ENCODE results near the gene C2CD2L.

DNA sequence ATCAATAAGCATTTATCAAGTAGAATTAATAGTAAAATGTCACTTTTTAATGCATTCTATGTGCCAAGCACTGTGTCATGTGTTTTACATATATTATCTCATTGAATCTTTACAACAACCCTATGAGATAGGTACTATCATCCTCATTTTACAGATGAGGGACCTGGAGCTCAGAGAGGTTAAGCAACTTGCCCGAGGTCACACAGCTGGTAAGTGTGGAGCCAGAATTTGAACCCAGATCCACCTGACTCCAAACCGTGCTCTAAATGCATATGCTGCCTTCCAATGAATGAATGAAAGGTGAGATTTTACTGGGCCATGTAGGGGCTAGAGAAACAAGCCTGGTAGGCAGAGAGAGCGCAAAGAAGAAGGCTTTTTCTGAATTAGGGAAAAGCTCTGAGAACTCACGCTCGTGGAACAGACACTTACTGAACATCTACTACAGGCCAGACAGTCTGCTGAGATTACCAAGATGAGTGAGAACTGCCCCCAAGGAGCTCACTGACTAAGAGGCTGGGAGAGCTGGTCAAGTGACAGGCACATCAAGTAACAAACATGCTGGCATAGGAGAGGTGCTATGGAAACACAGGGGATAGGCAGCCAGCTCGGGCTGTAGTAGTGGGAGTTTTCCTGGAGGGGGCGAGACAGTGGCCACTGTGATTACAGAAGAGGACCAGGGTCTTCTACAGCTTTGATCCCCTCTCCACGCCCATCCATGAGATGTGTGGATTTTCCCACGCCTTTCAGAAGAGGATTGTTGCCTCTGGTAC, 46.1 kb downstream of the C2CD2L start:
- TF ChIP-seq, protein P1, sequence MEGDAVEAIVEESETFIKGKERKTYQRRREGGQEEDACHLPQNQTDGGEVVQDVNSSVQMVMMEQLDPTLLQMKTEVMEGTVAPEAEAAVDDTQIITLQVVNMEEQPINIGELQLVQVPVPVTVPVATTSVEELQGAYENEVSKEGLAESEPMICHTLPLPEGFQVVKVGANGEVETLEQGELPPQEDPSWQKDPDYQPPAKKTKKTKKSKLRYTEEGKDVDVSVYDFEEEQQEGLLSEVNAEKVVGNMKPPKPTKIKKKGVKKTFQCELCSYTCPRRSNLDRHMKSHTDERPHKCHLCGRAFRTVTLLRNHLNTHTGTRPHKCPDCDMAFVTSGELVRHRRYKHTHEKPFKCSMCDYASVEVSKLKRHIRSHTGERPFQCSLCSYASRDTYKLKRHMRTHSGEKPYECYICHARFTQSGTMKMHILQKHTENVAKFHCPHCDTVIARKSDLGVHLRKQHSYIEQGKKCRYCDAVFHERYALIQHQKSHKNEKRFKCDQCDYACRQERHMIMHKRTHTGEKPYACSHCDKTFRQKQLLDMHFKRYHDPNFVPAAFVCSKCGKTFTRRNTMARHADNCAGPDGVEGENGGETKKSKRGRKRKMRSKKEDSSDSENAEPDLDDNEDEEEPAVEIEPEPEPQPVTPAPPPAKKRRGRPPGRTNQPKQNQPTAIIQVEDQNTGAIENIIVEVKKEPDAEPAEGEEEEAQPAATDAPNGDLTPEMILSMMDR (IDR thresholded peaks at IDR 0.05), result no peak
- TF ChIP-seq POLR2A (IDR thresholded peaks at IDR 0.05), result no peak
